Measurements from ENCODE around the gene BCL2. TPM values are rescaled to one million over a fixed set of nuclear protein-coding genes. Genes with fewer than 3 reads are reported as not detected.

Gene BCL2
- total RNA-seq, 2 experiments from 2014 or later, result 1.4 to 2.5 TPM

DNA sequence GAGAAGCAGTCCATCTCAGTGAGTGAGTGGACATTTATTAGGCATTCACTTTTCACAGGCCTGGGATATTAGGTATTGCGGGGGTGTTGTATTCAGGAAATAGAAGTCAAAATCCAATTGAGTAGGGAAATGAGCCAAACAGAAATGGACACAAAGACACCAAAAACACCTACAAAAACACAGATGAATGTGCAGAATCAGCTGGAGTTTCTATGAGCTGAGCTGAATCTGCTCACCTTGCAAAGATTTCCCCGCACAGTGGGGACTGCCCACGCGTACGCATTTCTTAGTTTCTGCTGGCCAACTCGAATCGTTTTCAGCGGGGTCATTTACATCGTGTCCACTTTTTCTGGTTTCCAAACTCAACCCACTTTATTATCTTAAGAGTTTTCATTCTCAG, 160.0 kb downstream of the BCL2 start:
- DNase-seq (ENCODE audit: low spot score), result no peak
- H3K79me2 ChIP-seq (ENCODE audit: insufficient read depth, low read depth, low read length), result no peaks in the 10 kb centered on the region
- no TSS peak for BruUV-seq (replicated peaks)
- peak overlapping the region; percentile 90 for H3K4me2 ChIP-seq (ENCODE audit: low read length)
- intact Hi-C loops (cut with micrococcal nuclease; ENCODE audit: unreplicated experiment), result loop anchor here (5.0 kb wide), 1 partner anchor 48 kb away; no protein-coding TSS in a partner anchor
- H3K27ac ChIP-seq (ENCODE audit: low read depth, low read length, poor library complexity, severe bottlenecking), result no peak overlapping the region
- TF ChIP-seq, protein P1, sequence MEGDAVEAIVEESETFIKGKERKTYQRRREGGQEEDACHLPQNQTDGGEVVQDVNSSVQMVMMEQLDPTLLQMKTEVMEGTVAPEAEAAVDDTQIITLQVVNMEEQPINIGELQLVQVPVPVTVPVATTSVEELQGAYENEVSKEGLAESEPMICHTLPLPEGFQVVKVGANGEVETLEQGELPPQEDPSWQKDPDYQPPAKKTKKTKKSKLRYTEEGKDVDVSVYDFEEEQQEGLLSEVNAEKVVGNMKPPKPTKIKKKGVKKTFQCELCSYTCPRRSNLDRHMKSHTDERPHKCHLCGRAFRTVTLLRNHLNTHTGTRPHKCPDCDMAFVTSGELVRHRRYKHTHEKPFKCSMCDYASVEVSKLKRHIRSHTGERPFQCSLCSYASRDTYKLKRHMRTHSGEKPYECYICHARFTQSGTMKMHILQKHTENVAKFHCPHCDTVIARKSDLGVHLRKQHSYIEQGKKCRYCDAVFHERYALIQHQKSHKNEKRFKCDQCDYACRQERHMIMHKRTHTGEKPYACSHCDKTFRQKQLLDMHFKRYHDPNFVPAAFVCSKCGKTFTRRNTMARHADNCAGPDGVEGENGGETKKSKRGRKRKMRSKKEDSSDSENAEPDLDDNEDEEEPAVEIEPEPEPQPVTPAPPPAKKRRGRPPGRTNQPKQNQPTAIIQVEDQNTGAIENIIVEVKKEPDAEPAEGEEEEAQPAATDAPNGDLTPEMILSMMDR (conservative IDR thresholded peaks at IDR 0.05; ENCODE audit: low read length), result no peak
- H3K9me2 ChIP-seq (ENCODE audit: insufficient read depth, low read length), result no peaks in the 10 kb centered on the region
- H3K4me3 ChIP-seq (ENCODE audit: low read depth, low read length, poor library complexity, severe bottlenecking), result no peak overlapping the region
- no peaks in the 10 kb centered on the region for H4K20me1 ChIP-seq (ENCODE audit: insufficient read depth, low read length)
- no peaks in the 10 kb centered on the region for H3K36me3 ChIP-seq (ENCODE audit: insufficient read depth, low read length)
- H3K4me1 ChIP-seq (ENCODE audit: insufficient read depth, low read length, poor library complexity, severe bottlenecking), result peaks cover 82% of the 10 kb centered on the region
- peak overlapping the region; percentile 98 for H2AFZ ChIP-seq (ENCODE audit: low read length)
- ChIA-PET POLR2A (no interaction called here), CTCF (ENCODE audit: unreplicated experiment) (no interaction called here)
- no peaks in the 10 kb centered on the region for H3K9me3 ChIP-seq (ENCODE audit: low read length)

DNA sequence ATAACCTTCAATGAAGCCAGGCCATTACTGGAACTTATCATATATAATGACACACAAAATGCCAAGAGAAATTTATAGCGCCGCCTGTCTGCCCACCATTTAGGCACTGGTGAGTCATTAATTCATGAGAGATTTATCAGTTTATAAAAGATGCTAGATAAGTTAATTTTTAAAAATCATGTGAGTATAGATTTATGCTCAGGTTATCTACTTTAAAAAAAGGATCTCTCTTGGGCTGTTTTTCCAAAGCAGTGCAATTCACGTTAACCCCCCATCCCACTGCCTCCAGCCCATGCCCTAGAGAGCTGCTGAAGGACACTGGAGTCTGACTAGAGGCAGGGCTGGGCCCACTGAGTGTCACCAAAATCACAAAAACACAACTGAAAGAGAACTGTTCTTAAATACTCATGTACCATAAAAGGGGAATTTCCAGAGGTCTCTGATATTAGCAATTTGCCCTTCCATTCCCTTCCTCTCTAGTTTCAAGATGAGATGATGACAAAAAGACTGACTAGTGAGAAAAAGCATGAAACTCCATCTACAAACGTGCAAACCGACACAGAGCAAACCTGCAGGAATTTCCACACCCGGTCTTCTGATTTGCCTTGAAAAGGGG, 160.8 kb downstream of the BCL2 start:
- peak overlapping the region; percentile 98 for H2AFZ ChIP-seq (ENCODE audit: low read length)
- no peak for TF ChIP-seq EZH2phosphoT487 (IDR thresholded peaks at IDR 0.05; ENCODE audit: borderline replicate concordance, low read depth, low read length)
- TF ChIP-seq, protein P1 (conservative IDR thresholded peaks at IDR 0.05; ENCODE audit: low read length), result 0 out of 2 replicates have a peak, but pooled peaks have one; percentile 26
- CTCF ChIA-PET (ENCODE audit: unreplicated experiment), result no interaction called here
- no peaks in the 10 kb centered on the region for H3K9me2 ChIP-seq (ENCODE audit: insufficient read depth, low read length)
- BruUV-seq (replicated peaks), result no TSS peak
- DNase-seq (ENCODE audit: low spot score), result no peak
- peak overlapping the region; percentile 90 for H3K4me2 ChIP-seq (ENCODE audit: low read length)
- no peaks in the 10 kb centered on the region for H3K9me3 ChIP-seq (ENCODE audit: low read length)
- H3K27ac ChIP-seq (ENCODE audit: low read depth, low read length, poor library complexity, severe bottlenecking), result no peak overlapping the region
- intact Hi-C loops (cut with micrococcal nuclease; ENCODE audit: unreplicated experiment), result loop anchor here (5.0 kb wide), 1 partner anchor 49 kb away; no protein-coding TSS in a partner anchor
- H3K4me3 ChIP-seq (ENCODE audit: low read depth, low read length, poor library complexity, severe bottlenecking), result peak overlapping the region; percentile 18
- no peaks in the 10 kb centered on the region for H3K79me2 ChIP-seq (ENCODE audit: insufficient read depth, low read depth, low read length)
- POLR2A ChIA-PET, result interaction anchor here (0.9 to 1.4 kb wide), 3 partner anchors 20 to 38 kb away, joined by 3 to 4 read pairs (median 3); no protein-coding TSS in a partner anchor
- H3K36me3 ChIP-seq (ENCODE audit: insufficient read depth, low read length), result no peaks in the 10 kb centered on the region
- H3K4me1 ChIP-seq (ENCODE audit: insufficient read depth, low read length, poor library complexity, severe bottlenecking), result peaks cover 82% of the 10 kb centered on the region
- no peaks in the 10 kb centered on the region for H4K20me1 ChIP-seq (ENCODE audit: insufficient read depth, low read length)

DNA sequence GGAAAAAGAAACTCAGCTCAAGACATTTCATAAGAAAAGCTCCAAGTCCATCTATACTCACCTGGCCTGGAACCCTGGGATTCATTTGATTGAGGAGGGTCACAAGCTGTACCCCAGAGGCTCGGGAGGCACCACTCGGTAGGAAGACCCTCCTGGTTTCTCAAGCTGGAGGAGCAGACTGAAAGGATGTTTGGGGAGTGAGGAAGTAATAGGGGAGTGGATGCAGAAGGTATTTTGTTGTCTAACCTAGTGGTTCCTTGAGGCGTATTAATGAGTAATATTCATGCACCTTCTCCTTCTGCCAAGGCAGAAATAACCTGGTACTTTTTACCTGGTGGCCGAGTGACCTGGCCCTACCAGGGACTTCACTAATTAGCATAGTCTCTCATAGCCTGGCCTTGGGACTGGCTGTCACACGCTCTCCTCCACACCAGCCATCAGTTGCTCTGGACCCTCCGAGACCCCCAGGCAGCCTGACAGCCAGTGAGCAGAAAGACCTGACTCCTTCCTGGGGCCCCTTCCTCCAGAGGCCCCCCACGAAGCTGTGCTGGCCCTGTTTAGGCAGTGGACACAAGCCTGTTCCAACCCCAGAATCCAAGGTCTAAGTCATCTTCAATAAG, 161.4 kb downstream of the BCL2 start:
- Histone ChIP-seq H3K4me2 (ENCODE audit: low read length) (peak overlapping the region; percentile 90), H3K27ac (ENCODE audit: low read depth, low read length, poor library complexity, severe bottlenecking) (peak overlapping the region; percentile 45), H3K4me3 (ENCODE audit: low read depth, low read length, poor library complexity, severe bottlenecking) (peak overlapping the region; percentile 56), H2AFZ (ENCODE audit: low read length) (peak overlapping the region; percentile 98), H3K9me2 (ENCODE audit: insufficient read depth, low read length) (no peaks in the 10 kb centered on the region), H3K36me3 (ENCODE audit: insufficient read depth, low read length) (no peaks in the 10 kb centered on the region), H4K20me1 (ENCODE audit: insufficient read depth, low read length) (no peaks in the 10 kb centered on the region), H3K9me3 (ENCODE audit: low read length) (no peaks in the 10 kb centered on the region), H3K79me2 (ENCODE audit: insufficient read depth, low read depth, low read length) (no peaks in the 10 kb centered on the region), H3K4me1 (ENCODE audit: insufficient read depth, low read length, poor library complexity, severe bottlenecking) (peaks cover 82% of the 10 kb centered on the region)
- intact Hi-C loops (cut with micrococcal nuclease; ENCODE audit: unreplicated experiment), result loop anchor here (5.0 kb wide), 1 partner anchor 49 kb away; no protein-coding TSS in a partner anchor
- ChIA-PET CTCF (ENCODE audit: unreplicated experiment) (no interaction called here), POLR2A (interaction anchor here (0.6 to 1.4 kb wide), 4 partner anchors 19 to 153 kb away, joined by 3 to 7 read pairs (median 4); no protein-coding TSS in a partner anchor)
- TF ChIP-seq EZH2phosphoT487 (IDR thresholded peaks at IDR 0.05; ENCODE audit: borderline replicate concordance, low read depth, low read length), result no peak
- no peak for DNase-seq (ENCODE audit: low spot score)
- BruUV-seq (replicated peaks), result no TSS peak
